Measurements from ENCODE around the gene PFDN5.

DNA sequence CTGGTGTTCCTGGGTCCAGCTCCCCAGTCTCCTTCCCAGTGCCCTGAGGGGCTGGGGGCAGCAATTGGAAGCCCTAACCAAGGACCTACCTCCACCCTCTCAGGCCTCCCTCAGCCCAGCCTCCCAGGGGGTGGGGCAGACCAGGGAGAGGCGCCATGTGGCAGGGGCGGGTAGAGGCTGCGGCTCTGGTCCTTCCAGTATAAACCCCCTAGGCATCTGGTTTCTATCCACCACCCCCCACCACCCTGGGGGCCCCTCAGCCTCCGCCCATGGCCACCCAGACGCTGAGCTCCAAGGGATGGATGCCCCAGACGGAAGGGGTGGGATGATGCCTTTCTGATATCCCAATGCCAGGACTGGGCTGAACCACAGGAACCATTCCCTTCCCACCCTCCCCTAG lies 43.6 kb downstream of the PFDN5 start:
- TF ChIP-seq, protein P1, sequence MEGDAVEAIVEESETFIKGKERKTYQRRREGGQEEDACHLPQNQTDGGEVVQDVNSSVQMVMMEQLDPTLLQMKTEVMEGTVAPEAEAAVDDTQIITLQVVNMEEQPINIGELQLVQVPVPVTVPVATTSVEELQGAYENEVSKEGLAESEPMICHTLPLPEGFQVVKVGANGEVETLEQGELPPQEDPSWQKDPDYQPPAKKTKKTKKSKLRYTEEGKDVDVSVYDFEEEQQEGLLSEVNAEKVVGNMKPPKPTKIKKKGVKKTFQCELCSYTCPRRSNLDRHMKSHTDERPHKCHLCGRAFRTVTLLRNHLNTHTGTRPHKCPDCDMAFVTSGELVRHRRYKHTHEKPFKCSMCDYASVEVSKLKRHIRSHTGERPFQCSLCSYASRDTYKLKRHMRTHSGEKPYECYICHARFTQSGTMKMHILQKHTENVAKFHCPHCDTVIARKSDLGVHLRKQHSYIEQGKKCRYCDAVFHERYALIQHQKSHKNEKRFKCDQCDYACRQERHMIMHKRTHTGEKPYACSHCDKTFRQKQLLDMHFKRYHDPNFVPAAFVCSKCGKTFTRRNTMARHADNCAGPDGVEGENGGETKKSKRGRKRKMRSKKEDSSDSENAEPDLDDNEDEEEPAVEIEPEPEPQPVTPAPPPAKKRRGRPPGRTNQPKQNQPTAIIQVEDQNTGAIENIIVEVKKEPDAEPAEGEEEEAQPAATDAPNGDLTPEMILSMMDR (conservative IDR thresholded peaks at IDR 0.05; ENCODE audit: low read depth, low read length), result no peak
- TF ChIP-seq EZH2 (IDR thresholded peaks at IDR 0.05; ENCODE audit: borderline replicate concordance, low read depth, low read length, poor library complexity, severe bottlenecking), result no peak
